ENCODE measurements around the gene ITPRIPL2. TPM values are rescaled to one million over a fixed set of nuclear protein-coding genes. Genes with fewer than 3 reads are reported as not detected.

The ITPRIPL2 gene
- total and polyA plus RNA-seq, 2 of the 13 experiments (the other 11 are each of a cell fraction or from before 2014, with no cell fraction given), result 5.9 to 12.6 TPM

DNA sequence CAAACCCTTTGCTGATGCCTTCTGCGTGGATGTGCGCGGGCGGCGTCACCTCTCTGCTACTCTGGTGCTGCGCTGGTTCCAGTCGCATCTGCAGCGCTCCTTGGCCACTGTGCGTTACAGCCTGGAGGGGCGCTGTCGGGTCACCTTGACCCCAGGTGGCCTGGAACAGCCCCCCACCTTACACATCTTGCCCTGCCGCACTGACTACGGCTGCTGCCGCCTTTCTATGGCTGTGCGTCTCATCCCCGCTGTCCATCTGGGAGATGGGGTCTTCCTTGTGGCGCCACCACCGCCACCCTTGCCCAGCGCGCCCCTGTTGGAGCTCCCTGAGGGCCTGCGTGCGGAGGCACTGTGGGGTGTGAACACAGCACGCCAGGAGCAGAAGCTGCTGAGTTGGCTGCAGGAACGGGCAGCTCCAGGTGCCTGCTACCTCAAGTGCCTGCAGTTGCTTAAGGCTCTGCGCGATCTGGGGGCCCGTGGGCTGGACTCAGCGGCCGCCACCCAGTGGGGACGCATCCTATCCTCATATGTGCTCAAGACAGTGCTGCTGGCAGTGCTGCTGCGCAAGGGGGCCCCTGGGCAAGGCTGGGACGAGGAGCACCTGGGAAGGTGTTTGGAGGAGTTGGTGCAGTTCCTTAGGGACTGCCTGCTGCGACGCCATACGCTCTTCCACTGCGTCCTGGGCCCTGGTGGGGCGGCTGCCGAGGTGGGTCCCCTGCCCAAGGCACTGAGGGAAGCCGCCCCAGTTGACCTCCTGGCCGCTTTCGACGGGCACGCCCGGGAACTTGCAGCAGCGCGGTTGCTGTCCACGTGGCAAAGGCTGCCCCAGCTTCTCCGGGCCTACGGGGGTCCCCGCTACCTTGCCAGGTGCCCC, 1.6 kb downstream of the ITPRIPL2 start (continued):
- TF ChIP-seq ZNF614 (CRISPR knock-in tag; IDR thresholded peaks at IDR 0.05; ENCODE audit: borderline replicate concordance) (no peak), ARNTL (CRISPR knock-in tag; IDR thresholded peaks at IDR 0.05) (0 out of 2 replicates have a peak, but pooled peaks have one; percentile 12), GTF2F1 (IDR thresholded peaks at IDR 0.05; ENCODE audit: low read length) (no peak), PPARG (CRISPR knock-in tag; conservative IDR thresholded peaks at IDR 0.05) (no peak), PCBP2 (optimal IDR thresholded peaks at IDR 0.05; ENCODE audit: low read depth, low read length, poor library complexity, severe bottlenecking) (no peak), EP300 (IDR thresholded peaks at IDR 0.05; ENCODE audit: low read depth in 2 of 2, low read length in 2 of 2) (no peak), EP300 (CRISPR knock-in tag; IDR thresholded peaks at IDR 0.05; ENCODE audit: borderline replicate concordance) (no peak), ZC3H13 (CRISPR knock-in tag; IDR thresholded peaks at IDR 0.05) (peak; percentile 82), ESRRA (CRISPR knock-in tag; IDR thresholded peaks at IDR 0.05; ENCODE audit: low read depth) (0 out of 2 replicates have a peak, but pooled peaks have one; percentile 10), ATF2 (CRISPR knock-in tag; IDR thresholded peaks at IDR 0.05) (no peak), ZNF326 (CRISPR knock-in tag; IDR thresholded peaks at IDR 0.05; ENCODE audit: borderline replicate concordance) (no peak), SALL2 (CRISPR knock-in tag; IDR thresholded peaks at IDR 0.05) (no peak), ZNF501 (CRISPR knock-in tag; IDR thresholded peaks at IDR 0.05) (0 out of 2 replicates have a peak, but pooled peaks have one; percentile 16), NFRKB (IDR thresholded peaks at IDR 0.05) (no peak), ZNF557 (CRISPR knock-in tag; IDR thresholded peaks at IDR 0.05) (no peak), ZNF879 (CRISPR knock-in tag; IDR thresholded peaks at IDR 0.05) (no peak), TOE1 (CRISPR knock-in tag; IDR thresholded peaks at IDR 0.05) (no peak), AGO2 (optimal IDR thresholded peaks at IDR 0.05; ENCODE audit: low read depth, low read length) (peak; percentile 86)
- TF ChIP-seq, protein P1, sequence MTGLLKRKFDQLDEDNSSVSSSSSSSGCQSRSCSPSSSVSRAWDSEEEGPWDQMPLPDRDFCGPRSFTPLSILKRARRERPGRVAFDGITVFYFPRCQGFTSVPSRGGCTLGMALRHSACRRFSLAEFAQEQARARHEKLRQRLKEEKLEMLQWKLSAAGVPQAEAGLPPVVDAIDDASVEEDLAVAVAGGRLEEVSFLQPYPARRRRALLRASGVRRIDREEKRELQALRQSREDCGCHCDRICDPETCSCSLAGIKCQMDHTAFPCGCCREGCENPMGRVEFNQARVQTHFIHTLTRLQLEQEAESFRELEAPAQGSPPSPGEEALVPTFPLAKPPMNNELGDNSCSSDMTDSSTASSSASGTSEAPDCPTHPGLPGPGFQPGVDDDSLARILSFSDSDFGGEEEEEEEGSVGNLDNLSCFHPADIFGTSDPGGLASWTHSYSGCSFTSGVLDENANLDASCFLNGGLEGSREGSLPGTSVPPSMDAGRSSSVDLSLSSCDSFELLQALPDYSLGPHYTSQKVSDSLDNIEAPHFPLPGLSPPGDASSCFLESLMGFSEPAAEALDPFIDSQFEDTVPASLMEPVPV (CRISPR knock-in tag; IDR thresholded peaks at IDR 0.05), result peak; percentile 7; the same call in 1 of the 2 replicates

Measured in HepG2 (cell line).